ENCODE data around the gene GUCY1A1.

GRCh38 chr4:155709918-155710317 is 43.3 kb downstream of the GUCY1A1 start:
- TF ChIP-seq CTCF (IDR thresholded peaks at IDR 0.05) (no peak), POLR2AphosphoS5 (IDR thresholded peaks at IDR 0.05) (no peak)
